HG03196 (cell line): Measurements from ENCODE around the gene C5AR2.
"Not testable (repeated sequence)": the region's sequence is repeated elsewhere in the genome, so short reads cannot be mapped to it uniquely, and the experiment has no call there.

Experiments
- ATAC-seq: cut with Tn5 transposase; IDR thresholded peaks from one replicate; pipeline ENCODE4 v1.9.1; 2021; ENCODE audit not compliant: unreplicated experiment

Gene C5AR2

GRCh38 chr19:47331931-47332547, at the start of gene C5AR2:
TSS of gene C5AR2 (plus strand) at chr19:47332175. CDS start at chr19:47340800, 8,625 bp downstream.
- ATAC-seq: no peak

GRCh38 chr19:47283405-47284059, 48.4 kb upstream of the C5AR2 start:
- no peak for ATAC-seq

GRCh38 chr19:47284324-47284899, 47.6 kb upstream of the C5AR2 start:
- ATAC-seq: no peak

- no peak for ATAC-seq
These were observed 35.9 kb upstream of the C5AR2 start for GRCh38 chr19:47296036-47296435.

- ATAC-seq: not testable (repeated sequence)
These were observed 31.1 kb upstream of the C5AR2 start for GRCh38 chr19:47300867-47301266.

GRCh38 chr19:47302249-47302648, 29.7 kb upstream of the C5AR2 start:
- no peak for ATAC-seq

GRCh38 chr19:47303966-47304365, 28.0 kb upstream of the C5AR2 start:
- ATAC-seq: no peak

- no peak for ATAC-seq
These were observed 26.6 kb upstream of the C5AR2 start for GRCh38 chr19:47305309-47305751.

GRCh38 chr19:47306303-47306702, 25.7 kb upstream of the C5AR2 start:
- no peak for ATAC-seq

GRCh38 chr19:47309038-47309437, 22.9 kb upstream of the C5AR2 start:
- ATAC-seq: no peak

GRCh38 chr19:47309608-47310007, 22.4 kb upstream of the C5AR2 start, which contains the start of gene C5AR1:
TSS of gene C5AR1 (plus strand) at chr19:47309861. CDS start at chr19:47309896, 35 bp downstream.
- ATAC-seq: no peak

GRCh38 chr19:47310323-47310722, 21.7 kb upstream of the C5AR2 start:
- ATAC-seq: no peak

- ATAC-seq: no peak
These were observed 21.2 kb upstream of the C5AR2 start for GRCh38 chr19:47310819-47311218.

- no peak for ATAC-seq
These were observed 19.5 kb upstream of the C5AR2 start for GRCh38 chr19:47312366-47313006.

- ATAC-seq: no peak
These were observed 18.1 kb upstream of the C5AR2 start for GRCh38 chr19:47313754-47314295.

GRCh38 chr19:47315125-47315821, 16.7 kb upstream of the C5AR2 start:
- ATAC-seq: no peak

GRCh38 chr19:47316513-47316912, 15.5 kb upstream of the C5AR2 start:
- ATAC-seq: no peak

- ATAC-seq: no peak
These were observed 11.8 kb upstream of the C5AR2 start for GRCh38 chr19:47319923-47320871.

- ATAC-seq: no peak
These were observed 10.3 kb upstream of the C5AR2 start for GRCh38 chr19:47321630-47322029.

- no peak for ATAC-seq
These were observed 9.9 kb upstream of the C5AR2 start for GRCh38 chr19:47322058-47322457.
